Activated T-cell treated with anti-CD3 and anti-CD28 coated beads for 4 hours (primary cell): ENCODE data around the gene PSPC1.

ENCODE experiments used
- DNase-seq: peaks from one replicate; pipeline ENCODE4 v3.0.0-alpha.2; 2020

Gene PSPC1

DNA sequence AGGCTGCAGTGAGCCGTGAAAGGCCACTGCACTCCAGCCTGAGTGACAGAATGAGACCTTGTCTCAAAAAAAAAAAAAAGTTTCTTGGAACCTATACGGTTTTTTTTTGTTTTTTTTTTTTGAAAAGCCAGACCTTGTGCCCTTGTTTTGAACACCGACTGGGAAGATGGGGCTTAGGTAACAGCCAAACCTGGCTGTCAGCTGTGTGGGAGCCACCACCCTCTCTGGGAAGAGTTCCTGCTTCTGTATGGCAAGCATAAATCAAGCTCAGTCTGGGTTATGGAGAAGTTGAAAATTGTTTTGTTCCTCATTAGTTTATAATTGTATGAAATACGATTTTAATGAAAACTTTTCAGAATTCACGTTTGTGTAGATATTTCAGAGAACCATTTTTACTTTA is 109.8 kb downstream of the PSPC1 start:
- DNase-seq, result no peak

DNA sequence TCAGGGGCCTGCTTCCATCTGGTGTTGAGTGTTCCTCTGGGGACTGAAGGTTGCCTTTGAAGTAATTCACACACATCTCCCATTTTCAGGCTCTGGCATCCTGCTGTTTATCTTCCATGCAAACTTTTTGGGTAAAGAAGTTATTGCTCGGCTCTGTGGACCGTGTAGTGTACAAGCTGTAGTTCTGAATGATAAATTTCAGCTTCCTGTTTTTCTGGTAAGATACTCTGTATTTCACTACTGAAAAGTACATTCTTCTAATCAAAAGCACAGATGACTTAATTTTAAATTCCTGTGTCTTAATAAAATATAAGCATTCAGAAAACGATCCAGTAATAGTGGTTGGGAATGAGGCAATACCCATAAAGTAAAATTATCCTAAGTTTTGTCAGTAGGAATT is 112.6 kb downstream of the PSPC1 start:
- no peak for DNase-seq

DNA sequence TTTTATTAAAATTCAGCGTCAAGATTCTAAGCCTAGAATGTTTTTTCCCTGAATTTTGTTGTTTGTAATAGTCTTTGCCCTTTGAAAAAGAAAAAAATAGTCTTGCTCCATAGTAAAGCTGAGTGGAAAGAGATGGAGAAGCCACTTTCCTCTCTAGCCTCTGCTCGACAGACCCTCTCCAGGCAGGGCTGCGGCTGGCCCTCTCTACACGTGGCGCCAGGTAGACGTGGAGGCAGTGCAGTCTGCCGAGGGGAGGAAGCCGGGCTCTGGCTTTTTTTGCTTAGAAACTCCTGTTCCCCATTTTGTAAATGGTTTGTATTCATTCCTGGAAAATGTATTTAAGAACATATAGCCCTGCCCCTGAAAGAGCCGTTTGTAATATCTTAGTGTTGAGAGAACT is 114.0 kb downstream of the PSPC1 start:
- DNase-seq, result no peak

DNA sequence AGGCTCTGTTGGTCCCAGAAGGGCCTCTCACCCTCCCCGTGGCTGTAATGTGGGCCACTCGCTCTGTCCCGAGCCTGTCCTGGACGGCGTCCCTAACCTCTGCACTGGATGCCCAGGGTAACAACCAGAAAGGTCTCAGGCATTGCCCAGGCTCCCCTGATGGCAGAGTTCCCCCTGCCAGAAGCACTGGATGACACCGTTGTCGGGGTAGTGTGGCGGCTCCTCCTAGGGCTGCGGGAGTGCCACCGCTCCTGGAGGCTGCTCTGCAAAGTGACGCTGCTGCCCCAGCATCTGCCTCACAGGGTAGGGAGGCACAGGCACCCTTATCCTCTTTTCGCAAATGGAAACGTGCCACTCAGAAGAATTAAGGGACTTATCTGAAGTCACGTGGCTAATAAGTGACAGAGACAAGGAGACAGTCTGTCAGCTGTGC is 117.3 kb downstream of the PSPC1 start:
- no peak for DNase-seq

DNA sequence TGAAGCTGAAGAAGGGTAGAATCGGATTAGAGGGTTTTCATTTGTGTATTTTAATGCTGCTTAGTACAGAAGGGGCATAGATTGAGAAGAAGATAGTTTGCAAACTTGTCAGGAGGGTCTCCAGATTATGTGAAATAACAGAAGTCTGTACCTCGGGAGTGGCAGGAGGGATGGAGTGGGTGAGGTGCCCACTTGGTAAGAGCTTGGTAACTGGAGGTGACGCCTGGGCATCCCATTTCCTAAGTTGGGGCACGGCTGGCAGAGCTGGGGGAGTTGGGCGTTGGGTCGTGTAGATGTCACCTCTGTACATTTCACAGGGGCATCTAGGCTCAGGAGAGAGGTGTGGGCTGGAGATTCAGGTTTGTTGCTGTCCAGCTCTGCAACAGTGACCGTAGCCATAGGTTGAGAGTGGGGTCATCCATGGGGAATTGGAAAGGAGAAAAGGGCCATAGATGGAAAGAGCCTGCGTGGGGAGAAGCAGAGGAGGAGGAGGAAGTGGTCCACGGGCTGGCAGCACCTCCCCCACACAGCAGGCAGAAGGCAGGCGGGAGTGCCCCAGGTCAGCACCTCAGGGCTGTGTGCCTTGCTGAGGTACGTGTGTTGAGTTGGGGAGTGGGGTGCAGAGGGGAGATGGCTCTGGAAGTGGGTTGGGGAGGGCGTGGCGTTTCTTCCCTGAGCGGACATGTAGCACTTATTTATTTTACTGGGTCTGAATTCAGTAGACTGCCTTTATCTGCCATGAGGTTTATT is 118.1 kb downstream of the PSPC1 start:
- no peak for DNase-seq

DNA sequence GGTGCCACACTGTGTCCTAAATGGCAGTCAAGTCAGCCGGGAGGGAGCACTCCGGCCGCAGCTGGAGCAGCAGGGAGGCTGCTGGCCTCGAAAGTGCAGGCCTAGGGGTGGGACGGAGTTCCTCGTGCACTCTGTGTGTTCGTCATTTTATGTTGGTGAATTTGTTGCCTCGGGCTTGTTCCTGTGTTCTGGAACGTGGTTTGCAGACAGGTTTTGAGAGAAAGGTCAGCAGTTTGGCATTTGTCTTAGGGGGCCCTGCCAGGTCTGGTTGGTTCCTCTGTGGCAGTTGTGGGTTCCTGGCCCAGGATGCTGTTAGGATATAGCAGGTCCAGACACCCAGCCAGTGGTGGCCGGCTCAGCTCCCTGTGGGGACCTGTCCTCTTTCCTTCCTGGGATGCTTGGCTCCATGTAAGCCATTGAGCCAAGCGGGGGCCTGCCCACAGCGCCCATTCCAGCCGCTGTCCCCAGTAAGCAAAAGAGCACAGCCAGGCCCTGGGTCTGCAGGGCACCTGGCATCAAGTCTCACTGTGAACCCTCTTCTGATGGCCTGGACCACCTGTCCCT is 119.2 kb downstream of the PSPC1 start:
- DNase-seq, result no peak

DNA sequence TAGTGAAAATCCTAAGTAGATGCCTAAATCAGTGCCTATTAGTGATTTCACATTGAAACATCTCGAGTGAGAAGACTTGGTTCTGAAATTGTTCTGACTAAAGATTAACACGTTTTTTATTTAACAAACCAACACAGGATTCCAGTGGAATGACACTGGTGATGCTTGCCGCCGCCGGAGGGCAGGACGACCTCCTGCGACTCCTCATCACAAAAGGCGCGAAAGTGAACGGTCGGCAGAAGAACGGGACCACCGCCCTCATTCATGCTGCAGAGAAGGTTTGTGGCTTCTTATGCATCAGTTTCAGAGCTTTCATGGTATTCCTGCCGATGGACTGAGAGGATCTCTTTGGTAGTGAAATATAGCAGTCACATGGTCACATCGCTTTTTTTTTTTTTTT is 121.2 kb downstream of the PSPC1 start:
- no peak for DNase-seq

DNA sequence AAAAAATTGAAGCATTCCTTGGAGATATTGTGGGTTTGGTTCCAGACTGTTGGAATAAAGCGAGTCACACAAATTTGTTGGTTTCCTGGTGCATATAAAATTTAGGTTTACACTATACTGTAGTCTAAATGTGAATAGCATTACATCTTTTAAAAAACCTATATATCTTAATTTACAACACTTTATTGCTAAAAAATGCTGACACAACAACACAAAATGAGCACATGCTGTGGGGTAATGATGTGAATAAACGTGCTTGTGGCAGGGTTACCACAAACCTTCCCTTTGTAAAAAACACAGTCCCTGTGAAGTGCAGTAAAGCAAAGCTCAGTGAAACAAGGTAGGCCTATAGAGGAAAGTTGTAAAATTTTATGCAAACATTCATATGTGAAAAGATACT is 121.6 kb downstream of the PSPC1 start:
- no peak for DNase-seq

DNA sequence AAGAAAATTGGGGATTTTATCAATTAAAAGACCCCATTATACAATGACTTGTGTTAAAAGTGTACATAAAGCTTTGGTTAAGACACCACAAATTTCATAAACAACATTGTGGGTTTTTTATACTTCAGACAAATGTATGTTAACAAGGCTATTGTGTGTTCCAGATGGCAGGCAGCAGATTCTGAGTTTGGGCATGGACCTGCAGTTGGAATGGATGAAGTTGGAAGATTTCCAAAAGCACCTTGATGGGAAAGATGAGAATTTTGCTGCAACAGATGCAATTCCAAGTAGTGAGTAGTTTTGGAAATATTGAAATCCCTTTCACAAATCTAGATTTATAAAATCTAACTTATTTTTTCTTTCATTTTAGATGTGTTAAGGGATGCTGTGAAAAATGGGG is 123.9 kb downstream of the PSPC1 start:
- no peak for DNase-seq

DNA sequence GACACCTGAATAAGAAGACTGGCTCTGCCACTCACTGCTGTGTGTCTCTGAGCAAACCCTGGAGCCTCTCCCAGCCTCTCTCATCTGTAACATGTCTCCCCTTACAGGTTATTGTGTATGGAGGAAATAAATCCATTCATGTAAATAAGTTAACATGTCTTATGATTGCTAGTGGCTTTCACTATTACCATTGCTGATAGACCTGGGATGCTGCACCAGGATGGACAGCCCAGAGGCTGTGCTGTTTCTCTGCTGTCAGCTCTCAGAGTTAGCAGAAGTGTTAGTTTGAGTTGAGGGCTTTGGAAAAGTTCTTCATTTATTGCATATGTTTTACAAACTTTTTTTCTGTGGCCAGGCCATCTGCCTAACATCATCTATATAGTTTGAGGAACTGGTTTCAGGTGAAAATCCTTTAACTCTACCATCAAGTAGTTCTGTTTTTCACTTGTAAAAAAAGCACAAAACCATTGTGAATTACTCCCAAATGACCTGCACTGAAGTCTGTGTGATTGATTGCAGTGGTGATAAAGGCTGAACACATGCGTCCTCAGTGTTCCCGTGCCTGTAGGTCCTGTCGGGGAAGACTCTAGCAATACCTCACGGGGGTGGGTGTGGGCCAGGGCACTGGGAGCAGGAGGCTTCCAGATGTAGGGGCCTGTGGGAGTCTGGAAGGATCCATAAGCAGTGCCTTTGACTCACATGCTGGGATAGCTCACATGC is 124.7 kb downstream of the PSPC1 start:
- no peak for DNase-seq
